ENCODE measurements around the gene HEXIM2.
A peak's percentile ranks its signal among the peaks of the same experiment; 100 is the strongest.

The HEXIM2 gene

GRCh38 chr17:45137561-45138305 lies 23.9 kb upstream of the HEXIM2 start:
- peak overlapping the region in 2 of 3 experiments; percentile 48 to 56 for H3K4me3 Mint-ChIP-seq
- H3K4me1 Mint-ChIP-seq, result peaks cover 11% of the 10 kb centered on the region
- no peak overlapping the region for H3K27ac Mint-ChIP-seq
- H3K27me3 Mint-ChIP-seq (ENCODE audit: low read depth), result no peaks in the 10 kb centered on the region
- no peaks in the 10 kb centered on the region for H3K36me3 Mint-ChIP-seq (ENCODE audit: low read depth)
- H3K9me3 Mint-ChIP-seq, result peaks cover 2% of the 10 kb centered on the region
- TF ChIP-seq, protein P1, sequence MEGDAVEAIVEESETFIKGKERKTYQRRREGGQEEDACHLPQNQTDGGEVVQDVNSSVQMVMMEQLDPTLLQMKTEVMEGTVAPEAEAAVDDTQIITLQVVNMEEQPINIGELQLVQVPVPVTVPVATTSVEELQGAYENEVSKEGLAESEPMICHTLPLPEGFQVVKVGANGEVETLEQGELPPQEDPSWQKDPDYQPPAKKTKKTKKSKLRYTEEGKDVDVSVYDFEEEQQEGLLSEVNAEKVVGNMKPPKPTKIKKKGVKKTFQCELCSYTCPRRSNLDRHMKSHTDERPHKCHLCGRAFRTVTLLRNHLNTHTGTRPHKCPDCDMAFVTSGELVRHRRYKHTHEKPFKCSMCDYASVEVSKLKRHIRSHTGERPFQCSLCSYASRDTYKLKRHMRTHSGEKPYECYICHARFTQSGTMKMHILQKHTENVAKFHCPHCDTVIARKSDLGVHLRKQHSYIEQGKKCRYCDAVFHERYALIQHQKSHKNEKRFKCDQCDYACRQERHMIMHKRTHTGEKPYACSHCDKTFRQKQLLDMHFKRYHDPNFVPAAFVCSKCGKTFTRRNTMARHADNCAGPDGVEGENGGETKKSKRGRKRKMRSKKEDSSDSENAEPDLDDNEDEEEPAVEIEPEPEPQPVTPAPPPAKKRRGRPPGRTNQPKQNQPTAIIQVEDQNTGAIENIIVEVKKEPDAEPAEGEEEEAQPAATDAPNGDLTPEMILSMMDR (IDR thresholded peaks at IDR 0.05; ENCODE audit: unreplicated experiment in 3 of 3), result no peak

DNA sequence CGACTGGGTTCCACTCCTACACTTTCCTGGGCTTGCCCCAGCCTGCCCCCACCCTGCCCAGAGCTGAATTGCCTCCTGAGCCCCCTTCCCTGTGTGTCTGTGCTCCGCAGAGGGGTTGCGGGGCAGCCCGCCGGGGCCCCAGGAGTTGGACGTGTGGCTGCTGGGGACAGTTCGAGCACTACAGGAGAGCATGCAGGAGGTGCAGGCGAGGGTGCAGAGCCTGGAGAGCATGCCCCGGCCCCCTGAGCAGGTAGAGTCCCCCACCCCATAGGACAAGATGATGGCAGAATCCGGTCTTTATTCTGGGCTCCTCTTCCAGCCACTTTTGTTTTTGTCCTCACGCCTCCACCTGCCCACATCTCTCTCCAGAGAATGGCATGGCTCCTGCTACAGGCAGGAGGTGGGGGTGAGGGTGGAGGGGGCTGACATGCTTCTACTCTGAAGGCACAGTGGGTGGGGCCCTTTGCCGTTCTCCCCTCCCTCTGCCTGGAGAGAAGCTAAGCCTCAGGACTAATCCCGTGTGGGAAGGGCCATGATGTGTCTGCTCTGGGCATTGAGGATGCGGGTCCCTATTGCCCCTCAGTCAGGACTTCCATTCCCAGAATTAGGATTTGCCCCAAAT lies 22.7 kb upstream of the HEXIM2 start:
- Mint-ChIP-seq H3K27me3 (ENCODE audit: low read depth) (no peaks in the 10 kb centered on the region), H3K9me3 (peaks cover 2% of the 10 kb centered on the region), H3K4me3 (no peak overlapping the region), H3K36me3 (ENCODE audit: low read depth) (no peaks in the 10 kb centered on the region), H3K27ac (no peak overlapping the region), H3K4me1 (peaks cover 11% of the 10 kb centered on the region)
- TF ChIP-seq, protein P1 (IDR thresholded peaks at IDR 0.05; ENCODE audit: unreplicated experiment in 3 of 3), result no peak

- Mint-ChIP-seq H3K9me3 (peaks cover 2% of the 10 kb centered on the region), H3K27me3 (ENCODE audit: low read depth) (no peaks in the 10 kb centered on the region), H3K36me3 (ENCODE audit: low read depth) (no peaks in the 10 kb centered on the region), H3K4me3 (peak overlapping the region in 1 of 3 experiments; percentile 24), H3K27ac (no peak overlapping the region), H3K4me1 (peaks cover 11% of the 10 kb centered on the region)
- TF ChIP-seq, protein P1 (IDR thresholded peaks at IDR 0.05; ENCODE audit: unreplicated experiment in 3 of 3), result no peak
These were observed 22.1 kb upstream of the HEXIM2 start for GRCh38 chr17:45139533-45139920.

- Mint-ChIP-seq H3K27ac (peak overlapping the region; percentile 90 to 95 (median 93)), H3K36me3 (ENCODE audit: low read depth) (no peaks in the 10 kb centered on the region), H3K4me3 (peak overlapping the region in 2 of 3 experiments; percentile 77 to 80), H3K4me1 (peaks cover 28% of the 10 kb centered on the region), H3K9me3 (no peaks in the 10 kb centered on the region), H3K27me3 (ENCODE audit: low read depth) (no peaks in the 10 kb centered on the region)
- TF ChIP-seq, protein P1 (IDR thresholded peaks at IDR 0.05; ENCODE audit: unreplicated experiment in 3 of 3), result no peak
These were observed 18.5 kb upstream of the HEXIM2 start for GRCh38 chr17:45143094-45143670.

- Mint-ChIP-seq H3K27ac (peak overlapping the region; percentile 90 to 95 (median 93)), H3K4me1 (peaks cover 28% of the 10 kb centered on the region), H3K4me3 (peak overlapping the region; percentile 61 to 80 (median 77)), H3K9me3 (no peaks in the 10 kb centered on the region), H3K36me3 (ENCODE audit: low read depth) (no peaks in the 10 kb centered on the region), H3K27me3 (ENCODE audit: low read depth) (no peaks in the 10 kb centered on the region)
- TF ChIP-seq, protein P1 (IDR thresholded peaks at IDR 0.05; ENCODE audit: unreplicated experiment in 3 of 3), result no peak
These were observed 17.9 kb upstream of the HEXIM2 start for GRCh38 chr17:45143767-45144198.

All from nephron (organoid).